ENCODE measurements around the gene BANK1.

DNA sequence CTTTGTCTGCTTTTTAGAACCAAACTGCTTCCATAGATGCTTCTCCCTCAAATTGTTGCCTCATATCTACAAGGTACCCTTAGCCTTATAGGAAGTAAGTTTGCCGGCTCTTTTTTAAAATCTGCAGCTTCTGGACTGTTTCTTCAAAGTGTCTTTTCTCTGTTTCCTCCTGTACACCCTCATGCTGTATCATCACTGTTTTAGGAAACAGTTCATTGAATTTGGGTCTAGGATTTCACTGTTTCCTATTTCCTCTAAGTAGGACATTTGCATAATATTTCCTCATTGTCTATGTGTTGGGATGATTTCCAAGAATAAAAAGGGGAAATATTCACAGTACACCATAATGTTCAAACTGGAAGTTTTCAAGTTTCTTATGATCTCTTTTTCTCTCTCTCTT, 43.0 kb downstream of the BANK1 start:
- TF ChIP-seq POLR2A (IDR thresholded peaks at IDR 0.05) (no peak), POLR2AphosphoS5 (IDR thresholded peaks at IDR 0.05) (no peak), EP300 (IDR thresholded peaks at IDR 0.05) (no peak)
- TF ChIP-seq, protein P1, sequence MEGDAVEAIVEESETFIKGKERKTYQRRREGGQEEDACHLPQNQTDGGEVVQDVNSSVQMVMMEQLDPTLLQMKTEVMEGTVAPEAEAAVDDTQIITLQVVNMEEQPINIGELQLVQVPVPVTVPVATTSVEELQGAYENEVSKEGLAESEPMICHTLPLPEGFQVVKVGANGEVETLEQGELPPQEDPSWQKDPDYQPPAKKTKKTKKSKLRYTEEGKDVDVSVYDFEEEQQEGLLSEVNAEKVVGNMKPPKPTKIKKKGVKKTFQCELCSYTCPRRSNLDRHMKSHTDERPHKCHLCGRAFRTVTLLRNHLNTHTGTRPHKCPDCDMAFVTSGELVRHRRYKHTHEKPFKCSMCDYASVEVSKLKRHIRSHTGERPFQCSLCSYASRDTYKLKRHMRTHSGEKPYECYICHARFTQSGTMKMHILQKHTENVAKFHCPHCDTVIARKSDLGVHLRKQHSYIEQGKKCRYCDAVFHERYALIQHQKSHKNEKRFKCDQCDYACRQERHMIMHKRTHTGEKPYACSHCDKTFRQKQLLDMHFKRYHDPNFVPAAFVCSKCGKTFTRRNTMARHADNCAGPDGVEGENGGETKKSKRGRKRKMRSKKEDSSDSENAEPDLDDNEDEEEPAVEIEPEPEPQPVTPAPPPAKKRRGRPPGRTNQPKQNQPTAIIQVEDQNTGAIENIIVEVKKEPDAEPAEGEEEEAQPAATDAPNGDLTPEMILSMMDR (IDR thresholded peaks at IDR 0.05) = no peak
